ENCODE measurements around the gene TNK2. TPM values are rescaled to one million over a fixed set of nuclear protein-coding genes. Genes with fewer than 3 reads are reported as not detected.

The TNK2 gene
- total and polyA plus RNA-seq, 2 of the 8 experiments (the other 6 are each of a cell fraction or from before 2014, with no cell fraction given) = 10.4 to 33.9 TPM

GRCh38 chr3:195893044-195893395, 15.3 kb downstream of the TNK2 start:
- peaks cover 6% of the 10 kb centered on the region; the same call in 1 of the 2 replicates for H3K79me1 ChIP-seq (ENCODE audit: low read depth, low read length)
- no peak overlapping the region for H3K23ac ChIP-seq (ENCODE audit: insufficient read length)
- H3K9ac ChIP-seq (replicated peaks in 1 of 4; ENCODE audit: extremely low read depth in 1 of 4, low read depth in 3 of 4, low read length in 3 of 4) = no peak overlapping the region
- H3K18ac ChIP-seq (ENCODE audit: extremely low read depth, low read length) = no peak overlapping the region; the same call in 1 of the 2 replicates
- H2BK5ac ChIP-seq (ENCODE audit: low read depth, low read length) = no peak overlapping the region
- no peak overlapping the region for H3K27ac ChIP-seq (ENCODE audit: low read depth, low read length)
- peaks cover 13% of the 10 kb centered on the region; the same call in 1 of the 2 replicates for H3K23me2 ChIP-seq (ENCODE audit: low read depth, low read length)
- H2AFZ ChIP-seq (ENCODE audit: low read length) = no peak overlapping the region
- H3K4me2 ChIP-seq (ENCODE audit: insufficient read depth in 1 of 2, low read depth in 2 of 2, low read length in 2 of 2) = no peak overlapping the region
- H4K5ac ChIP-seq (ENCODE audit: insufficient read length, low read depth, low read length) = no peak overlapping the region
- H3K79me2 ChIP-seq (ENCODE audit: control insufficient read depth in 1 of 2, insufficient read depth in 2 of 2, low read length in 2 of 2) = no peaks in the 10 kb centered on the region; a peak in 1 of 4 replicates
- H3K36me3 ChIP-seq (ENCODE audit: control insufficient read depth in 2 of 4, insufficient read depth in 4 of 4, low read length in 3 of 4) = no peaks in the 10 kb centered on the region
- no peaks in the 10 kb centered on the region for H3K27me3 ChIP-seq (replicated peaks in 1 of 4; ENCODE audit: control insufficient read depth in 3 of 4, extremely low read depth in 1 of 4, insufficient read depth in 3 of 4, low read length in 3 of 4)
- no peak overlapping the region for H4K91ac ChIP-seq (replicated peaks; ENCODE audit: insufficient read length, low read length)
- DNase-seq (ENCODE audit: low read depth in 1 of 2, low spot score in 2 of 2) = no peak
- ChIA-PET POLR2A (ENCODE audit: partially characterized antibody) (interaction anchor here (0.8 to 1.8 kb wide), 3 partner anchors 21 to 34 kb away, joined by 3 to 7 read pairs (median 5); no protein-coding TSS in a partner anchor), CTCF (ENCODE audit: partially characterized antibody) (interaction anchor here (0.6 to 23.1 kb wide), 10 partner anchors 9 to 1683 kb away, joined by 3 to 499 read pairs (median 23); partner anchors contain the start of gene TNK2)
- H2BK15ac ChIP-seq (ENCODE audit: low read length) = 0 out of 2 replicates have a peak overlapping the region, but pooled peaks have one; percentile 46
- peaks cover 4 to 40% (median 20%) of the 10 kb centered on the region in 4 experiments for H3K4me1 ChIP-seq (replicated peaks in 1 of 4; ENCODE audit: control insufficient read depth in 3 of 4, insufficient read depth in 4 of 4, low read length in 3 of 4)
- TF ChIP-seq TBP (IDR thresholded peaks at IDR 0.05; ENCODE audit: low read depth, low read length) (no peak), EP300 (IDR thresholded peaks at IDR 0.05; ENCODE audit: borderline replicate concordance in 1 of 2, low read depth in 2 of 2, low read length in 2 of 2) (no peak), CHD2 (IDR thresholded peaks at IDR 0.05; ENCODE audit: low read length) (no peak), USF2 (IDR thresholded peaks at IDR 0.05; ENCODE audit: low read length) (no peak), MAFK (IDR thresholded peaks at IDR 0.05; ENCODE audit: low read depth, low read length) (no peak), SRF (IDR thresholded peaks at IDR 0.05; ENCODE audit: low read depth, low read length) (no peak), POLR2AphosphoS5 (IDR thresholded peaks at IDR 0.05; ENCODE audit: low read depth, low read length) (no peak), SP2 (IDR thresholded peaks at IDR 0.05; ENCODE audit: low read length) (no peak), POLR2A (IDR thresholded peaks at IDR 0.05; ENCODE audit: control extremely low read depth in 1 of 2, low read depth in 2 of 2, low read length in 2 of 2) (no peak), HDAC2 (IDR thresholded peaks at IDR 0.05; ENCODE audit: borderline replicate concordance in 1 of 2, low read depth in 2 of 2, low read length in 2 of 2) (no peak)
- H4K20me1 ChIP-seq (replicated peaks in 1 of 2; ENCODE audit: control insufficient read depth in 1 of 2, insufficient read depth in 2 of 2, low read length in 2 of 2) = peaks cover 7 to 13% of the 10 kb centered on the region in 2 experiments
- H3K9me3 ChIP-seq (ENCODE audit: insufficient read depth in 2 of 2, low read depth in 1 of 2, low read length in 1 of 2) = no peaks in the 10 kb centered on the region
- H3K56ac ChIP-seq (replicated peaks; ENCODE audit: insufficient read length, low read depth, low read length) = no peak overlapping the region
- H3K4ac ChIP-seq (replicated peaks; ENCODE audit: insufficient read length, low read depth, low read length) = peak overlapping the region; percentile 91
- H4K8ac ChIP-seq (ENCODE audit: extremely low read depth, insufficient read depth, low read length) = no peak overlapping the region; the same call in 1 of the 2 replicates
- no peak overlapping the region for H2BK120ac ChIP-seq (replicated peaks; ENCODE audit: low read depth, low read length)
- H3K14ac ChIP-seq (ENCODE audit: insufficient read length) = no peak overlapping the region
- H3K4me3 ChIP-seq (ENCODE audit: extremely low read depth in 1 of 4, insufficient read depth in 2 of 4, low read depth in 3 of 4, low read length in 4 of 4) = no peak overlapping the region
- no peak overlapping the region for H2BK20ac ChIP-seq (ENCODE audit: low read length)
- WGBS, 2 experiments (ENCODE audit: extremely low coverage in 1 of 2, insufficient coverage in 1 of 2, insufficient read length in 1 of 2, insufficient replicate concordance in 2 of 2, low coverage in 1 of 2, low lambda C conversion rate in 2 of 2, missing lambda C conversion rate in 1 of 2) = 79% methylated on average over 9 of the region's 9 CpGs; no CpG with 5 or more reads in 1 of the 2 experiments
- no peak overlapping the region for H2AK5ac ChIP-seq (ENCODE audit: low read depth, low read length)
- no peak for FAIRE-seq
- H2BK12ac ChIP-seq (ENCODE audit: low read depth, low read length) = no peak overlapping the region
